Natural killer cell treated with Interleukin-12 subunit alpha and Interleukin-12 subunit beta and Interleukin-15 and Interleukin-18, amount 100 ng/mL, for 72 hours (primary cell): ENCODE measurements around the gene BMPR1A. TPM values are rescaled to one million over a fixed set of nuclear protein-coding genes. Genes with fewer than 3 reads are reported as not detected.
"Not testable (repeated sequence)": the region's sequence is repeated elsewhere in the genome, so short reads cannot be mapped to it uniquely, and the experiment has no call there.

Experiments
- ATAC-seq, 2 donors: fragments of 150-1000 bp; cut with Tn5 transposase in 1 of 2; sonication (Bioruptor Pico), chemical (Tn5 transposase) in 1 of 2; 2 replicates each; pipeline ENCODE4 v1.10.0; 2021
- DNase-seq: peaks from one replicate; pipeline ENCODE4 v3.0.0; 2022; ENCODE audit warnings: low spot score
- H3K27ac Mint-ChIP-seq, 2 donors: 1 replicate in 1 of 2; 2 replicates in 1 of 2; pipeline ENCODE4 v1.8.0; 2022; ENCODE audit warnings: mixed read lengths in 2 of 2, mild to moderate bottlenecking in 1 of 2, moderate library complexity in 1 of 2
- H3K27me3 Mint-ChIP-seq, 2 donors: 1 replicate in 1 of 2; 2 replicates in 1 of 2; pipeline ENCODE4 v1.8.0; 2022; ENCODE audit warnings: mixed read lengths in 2 of 2
- H3K36me3 Mint-ChIP-seq: one replicate; pipeline ENCODE4 v1.8.0; 2022; ENCODE audit warnings: mixed read lengths
- H3K4me1 Mint-ChIP-seq, 2 donors: 1 replicate in 1 of 2; 2 replicates in 1 of 2; pipeline ENCODE4 v1.8.0; 2022; ENCODE audit warnings: low read depth in 2 of 2, mixed read lengths in 2 of 2, mild to moderate bottlenecking in 1 of 2
- H3K4me3 Mint-ChIP-seq: one replicate; pipeline ENCODE4 v1.8.0; 2022; ENCODE audit warnings: mixed read lengths
- H3K9me3 Mint-ChIP-seq: 2 replicates; pipeline ENCODE4 v1.8.0; 2022; ENCODE audit warnings: mixed read lengths
- total RNA-seq, 2 donors: library from RNA; stranded (reverse); gene quantifications; one replicate each; pipeline ENCODE4 v1.2.3, GENCODE V29; 2022

BMPR1A gene
- total RNA-seq, 2 donors from 2014 or later: 8.2 to 11.5 TPM

DNA sequence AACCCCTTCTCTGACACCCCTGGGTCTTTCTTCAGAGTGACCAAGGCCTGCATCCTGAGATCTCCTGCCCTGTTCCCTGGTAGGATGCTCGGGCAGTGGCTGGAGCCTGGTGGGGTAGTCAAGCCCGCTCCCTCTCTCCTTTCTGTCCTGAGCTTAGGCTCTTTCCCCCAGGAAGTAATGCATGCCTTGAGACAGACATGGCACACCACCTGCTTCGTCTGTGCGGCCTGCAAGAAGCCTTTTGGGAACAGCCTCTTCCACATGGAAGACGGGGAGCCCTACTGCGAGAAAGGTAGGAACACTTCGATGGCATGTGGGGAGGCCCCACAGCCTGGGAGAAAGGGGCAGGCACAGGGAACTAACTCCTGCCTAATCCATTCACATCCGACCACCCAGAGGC, 37.9 kb upstream of the BMPR1A start:
- Mint-ChIP-seq H3K27me3 (peaks cover 6 to 15% of the 10 kb centered on the region in 2 donors), H3K36me3 (no peaks in the 10 kb centered on the region), H3K4me3 (no peak overlapping the region), H3K27ac (no peak overlapping the region), H3K9me3 (no peaks in the 10 kb centered on the region), H3K4me1 (peaks cover 7% of the 10 kb centered on the region in 2 donors)
- ATAC-seq (no peak), DNase-seq (no peak)

DNA sequence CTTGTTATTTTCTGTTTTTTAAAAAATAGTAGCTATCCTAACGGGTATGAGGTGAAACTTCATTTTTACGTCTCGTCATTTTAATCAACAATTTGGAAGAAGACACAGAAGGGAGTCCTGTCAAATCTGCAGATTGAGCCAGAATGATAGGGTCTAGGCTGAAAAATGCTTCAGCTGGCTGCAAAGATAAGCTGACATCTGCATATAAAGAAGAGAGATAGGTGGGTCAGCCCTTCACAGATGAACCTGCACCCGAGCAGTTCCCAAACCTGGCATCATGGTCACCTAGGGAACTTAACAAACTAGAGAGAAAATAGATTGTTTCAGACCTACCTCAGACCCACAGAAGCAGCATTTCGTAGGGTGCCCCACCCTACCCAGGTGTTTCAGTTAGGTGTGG, 35.2 kb upstream of the BMPR1A start:
- Mint-ChIP-seq H3K9me3 (no peaks in the 10 kb centered on the region), H3K27ac (no peak overlapping the region), H3K36me3 (no peaks in the 10 kb centered on the region), H3K4me3 (no peak overlapping the region), H3K27me3 (peaks cover 8 to 15% of the 10 kb centered on the region in 2 donors), H3K4me1 (peaks cover 8 to 9% of the 10 kb centered on the region in 2 donors)
- DNase-seq (no peak), ATAC-seq (no peak)

DNA sequence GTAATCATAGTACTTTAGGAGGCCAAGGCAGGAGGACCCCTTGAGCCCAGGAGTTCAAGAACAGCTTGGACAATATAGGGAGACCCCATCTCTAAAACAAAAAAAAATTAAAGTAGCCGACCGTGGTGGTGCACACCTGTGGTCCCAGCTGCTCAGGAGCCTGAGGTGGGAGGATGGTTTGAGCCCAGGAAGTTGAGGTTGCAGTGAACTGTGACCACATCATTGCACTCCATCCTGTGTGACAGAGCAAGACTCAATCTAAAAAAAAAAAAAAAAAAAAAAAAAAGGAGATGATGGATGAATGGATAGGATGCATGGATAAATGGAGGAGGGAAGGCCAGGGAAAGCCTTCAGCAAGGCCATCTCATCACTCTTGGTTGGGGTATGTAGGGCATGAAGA, 33.4 kb upstream of the BMPR1A start:
- H3K27ac Mint-ChIP-seq: no peak overlapping the region
- H3K9me3 Mint-ChIP-seq: no peaks in the 10 kb centered on the region
- DNase-seq (no peak), ATAC-seq (peak in 1 of 2 donors; percentile 54)
- H3K36me3 Mint-ChIP-seq: no peaks in the 10 kb centered on the region
- peaks cover 8 to 9% of the 10 kb centered on the region in 2 donors for H3K4me1 Mint-ChIP-seq
- H3K27me3 Mint-ChIP-seq: peaks cover 10 to 19% of the 10 kb centered on the region in 2 donors
- H3K4me3 Mint-ChIP-seq: no peak overlapping the region

DNA sequence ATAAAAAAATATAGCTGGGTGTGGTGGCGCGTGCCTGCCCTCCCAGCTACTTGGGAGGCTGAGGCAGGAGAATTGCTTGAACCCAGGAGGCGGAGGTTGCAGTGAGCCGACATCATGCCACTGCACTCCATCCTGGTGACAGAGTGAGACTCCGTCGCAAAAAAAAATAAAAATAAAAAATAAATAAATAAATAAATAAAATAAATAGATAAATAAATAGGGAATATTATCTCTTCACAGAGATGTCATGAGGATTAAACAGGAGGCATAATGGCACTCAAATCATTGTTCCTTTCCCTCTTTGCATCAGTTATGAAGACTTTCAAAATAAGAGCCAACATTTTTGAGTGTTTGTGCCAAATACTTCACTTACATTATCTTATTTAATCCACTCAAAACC, 32.0 kb upstream of the BMPR1A start:
- H3K27me3 Mint-ChIP-seq: peaks cover 12 to 22% of the 10 kb centered on the region in 2 donors
- no peak for DNase-seq
- H3K27ac Mint-ChIP-seq: no peak overlapping the region
- H3K4me1 Mint-ChIP-seq: peaks cover 8 to 9% of the 10 kb centered on the region in 2 donors
- ATAC-seq: no peak
- H3K9me3 Mint-ChIP-seq: no peaks in the 10 kb centered on the region
- no peaks in the 10 kb centered on the region for H3K36me3 Mint-ChIP-seq
- H3K4me3 Mint-ChIP-seq: no peak overlapping the region

DNA sequence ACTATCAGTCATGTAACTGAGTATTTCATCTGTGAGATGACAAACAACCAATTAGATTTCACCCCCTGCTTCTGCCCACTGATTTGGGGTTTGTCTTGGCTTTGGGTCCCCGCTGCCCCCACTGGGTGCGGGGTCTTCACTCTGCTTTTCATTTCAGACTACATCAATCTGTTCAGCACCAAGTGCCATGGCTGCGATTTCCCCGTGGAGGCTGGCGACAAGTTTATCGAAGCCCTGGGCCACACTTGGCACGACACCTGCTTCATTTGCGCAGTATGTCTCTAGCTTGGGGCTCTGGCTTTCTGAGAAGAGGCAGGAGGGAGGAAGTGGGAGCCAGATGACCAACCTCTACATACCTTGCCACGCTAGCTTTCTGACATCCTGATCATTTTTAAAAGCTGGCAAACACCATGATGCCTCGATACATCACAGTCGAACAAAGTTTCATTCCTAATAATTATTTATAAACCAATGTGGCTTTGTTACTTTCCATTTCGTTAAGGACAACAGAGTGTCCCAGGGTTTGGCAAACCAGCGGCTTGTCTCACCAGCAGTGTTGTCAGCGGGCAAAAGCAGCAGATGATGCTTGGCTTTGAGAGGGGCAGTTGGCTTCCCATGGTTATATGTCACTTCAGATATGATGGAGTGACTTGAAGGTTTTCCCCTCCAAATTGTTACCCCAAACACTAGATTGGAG, 30.3 kb upstream of the BMPR1A start:
- no peak overlapping the region for H3K4me3 Mint-ChIP-seq
- H3K27ac Mint-ChIP-seq: no peak overlapping the region
- H3K9me3 Mint-ChIP-seq: no peaks in the 10 kb centered on the region
- DNase-seq (no peak), ATAC-seq (no peak)
- H3K27me3 Mint-ChIP-seq: peaks cover 9 to 13% of the 10 kb centered on the region in 2 donors
- no peaks in the 10 kb centered on the region for H3K36me3 Mint-ChIP-seq
- peaks cover 8 to 9% of the 10 kb centered on the region in 2 donors for H3K4me1 Mint-ChIP-seq

DNA sequence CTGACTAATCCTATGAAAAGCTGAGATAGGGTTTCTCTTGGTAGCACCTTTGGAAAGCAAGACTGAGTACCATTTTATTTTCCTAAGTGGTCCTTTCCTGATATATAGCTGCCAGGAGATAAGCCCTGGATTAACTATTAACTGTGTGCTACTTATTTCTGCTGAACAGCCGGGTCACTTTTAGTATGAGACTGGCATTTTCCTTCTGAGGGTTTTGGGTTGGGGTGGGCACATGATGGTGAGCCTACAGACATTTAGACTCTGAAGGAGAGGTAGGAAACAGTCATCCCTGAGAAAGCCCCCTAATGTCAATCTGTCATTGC, 29.8 kb upstream of the BMPR1A start:
- no peak overlapping the region for H3K27ac Mint-ChIP-seq
- H3K36me3 Mint-ChIP-seq: no peaks in the 10 kb centered on the region
- H3K27me3 Mint-ChIP-seq: peaks cover 8 to 9% of the 10 kb centered on the region in 2 donors
- ATAC-seq: no peak
- DNase-seq: no peak
- no peak overlapping the region for H3K4me3 Mint-ChIP-seq
- H3K4me1 Mint-ChIP-seq: peaks cover 8 to 9% of the 10 kb centered on the region in 2 donors
- no peaks in the 10 kb centered on the region for H3K9me3 Mint-ChIP-seq

DNA sequence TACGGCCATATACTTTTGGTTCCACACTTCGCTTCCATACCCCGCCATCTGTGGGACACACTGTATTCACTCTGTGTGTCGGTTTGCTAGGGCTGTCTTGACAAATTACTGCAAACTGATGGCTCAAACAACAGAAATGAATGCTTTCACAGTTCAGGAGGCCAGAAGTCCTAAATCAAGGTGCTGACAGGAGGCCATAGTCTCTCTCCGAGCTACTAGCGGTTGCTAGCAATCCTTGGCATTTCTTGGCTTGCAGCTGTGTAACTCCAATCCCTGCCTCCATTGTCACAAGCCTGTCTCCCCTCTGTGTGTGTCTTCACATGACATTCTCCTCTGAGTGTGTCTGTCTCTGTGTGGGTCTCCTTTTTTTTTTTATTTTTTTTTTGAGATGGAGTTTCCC, 28.9 kb upstream of the BMPR1A start:
- no peaks in the 10 kb centered on the region for H3K9me3 Mint-ChIP-seq
- peaks cover 7 to 9% of the 10 kb centered on the region in 2 donors for H3K27me3 Mint-ChIP-seq
- ATAC-seq (no peak), DNase-seq (no peak)
- no peak overlapping the region for H3K4me3 Mint-ChIP-seq
- H3K36me3 Mint-ChIP-seq: no peaks in the 10 kb centered on the region
- no peak overlapping the region for H3K27ac Mint-ChIP-seq
- peaks cover 8 to 9% of the 10 kb centered on the region in 2 donors for H3K4me1 Mint-ChIP-seq

DNA sequence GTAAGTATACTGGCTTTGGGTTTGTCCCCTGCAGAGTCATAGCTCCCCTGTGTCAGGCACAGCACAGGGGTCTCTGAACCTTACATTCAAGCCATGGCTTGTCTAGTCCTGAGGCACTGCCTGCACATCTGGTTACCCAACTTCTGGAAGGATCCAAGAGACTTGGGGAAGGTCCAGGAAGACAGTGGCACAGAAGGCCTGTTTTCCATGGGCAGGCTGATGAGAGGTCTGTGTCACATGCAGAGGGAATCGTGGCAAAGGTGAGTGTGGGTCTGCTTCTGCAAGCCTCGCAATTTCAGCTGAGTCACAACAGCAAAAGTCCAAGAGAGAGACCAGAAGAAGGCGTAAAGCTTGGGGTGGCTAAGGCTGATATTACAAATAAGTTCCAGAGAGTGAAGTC, 28.4 kb upstream of the BMPR1A start:
- no peak overlapping the region for H3K27ac Mint-ChIP-seq
- ATAC-seq (no peak), DNase-seq (no peak)
- H3K4me1 Mint-ChIP-seq: peaks cover 6% of the 10 kb centered on the region in 2 donors
- no peaks in the 10 kb centered on the region for H3K9me3 Mint-ChIP-seq
- peaks cover 7 to 13% of the 10 kb centered on the region in 2 donors for H3K27me3 Mint-ChIP-seq
- H3K36me3 Mint-ChIP-seq: no peaks in the 10 kb centered on the region
- H3K4me3 Mint-ChIP-seq: no peak overlapping the region

DNA sequence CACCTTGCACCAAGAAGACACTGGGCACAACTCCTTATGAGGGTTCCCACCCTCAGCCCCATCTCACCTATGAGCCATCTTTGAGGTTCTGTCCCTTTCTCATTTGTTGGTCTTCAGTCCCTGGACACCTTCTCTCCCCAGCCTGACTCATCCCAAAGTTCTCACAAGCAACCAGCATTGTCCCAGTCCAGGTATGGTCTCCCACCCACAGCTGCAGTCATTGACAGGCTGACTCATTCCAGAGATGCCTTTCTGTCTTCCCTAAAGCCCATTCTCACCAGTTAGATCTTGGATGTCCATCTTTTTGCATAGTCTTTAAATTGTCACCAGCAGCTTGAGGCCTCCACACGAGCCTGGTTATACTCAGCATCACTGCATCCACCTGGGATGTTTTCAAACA, 26.7 kb upstream of the BMPR1A start:
- H3K4me3 Mint-ChIP-seq: no peak overlapping the region

DNA sequence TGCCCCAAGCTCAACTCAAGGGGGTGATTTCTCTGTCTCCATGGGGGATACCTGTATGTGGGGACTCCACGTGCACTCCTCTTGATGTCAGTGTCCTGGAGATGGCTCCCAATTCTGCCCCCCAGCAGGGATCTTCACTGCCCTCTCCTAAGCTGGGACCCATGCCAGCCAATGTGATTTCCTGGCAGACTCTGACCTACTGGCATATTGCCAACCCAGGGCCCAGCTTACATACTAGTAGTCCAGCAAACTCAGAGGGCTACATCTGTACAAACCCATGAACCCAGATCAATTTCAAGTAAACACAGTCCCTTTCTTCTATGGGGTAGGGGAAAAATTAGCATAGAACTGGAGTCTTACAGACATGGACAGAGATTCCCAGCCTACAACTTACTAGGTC, 26.2 kb upstream of the BMPR1A start:
- H3K36me3 Mint-ChIP-seq: no peaks in the 10 kb centered on the region
- H3K27ac Mint-ChIP-seq: no peak overlapping the region
- no peak for ATAC-seq
- no peak overlapping the region for H3K4me3 Mint-ChIP-seq
- no peaks in the 10 kb centered on the region for H3K4me1 Mint-ChIP-seq
- H3K27me3 Mint-ChIP-seq: peaks cover 10 to 12% of the 10 kb centered on the region in 2 donors
- DNase-seq: no peak
- no peaks in the 10 kb centered on the region for H3K9me3 Mint-ChIP-seq

More for the DNA sequence above, 26.7 kb upstream of the BMPR1A start:
- Mint-ChIP-seq H3K4me1 (no peaks in the 10 kb centered on the region), H3K9me3 (no peaks in the 10 kb centered on the region), H3K27ac (no peak overlapping the region), H3K36me3 (no peaks in the 10 kb centered on the region), H3K27me3 (peaks cover 11 to 12% of the 10 kb centered on the region in 2 donors)
- DNase-seq (no peak), ATAC-seq (peak in 1 of 2 donors; percentile 24)

DNA sequence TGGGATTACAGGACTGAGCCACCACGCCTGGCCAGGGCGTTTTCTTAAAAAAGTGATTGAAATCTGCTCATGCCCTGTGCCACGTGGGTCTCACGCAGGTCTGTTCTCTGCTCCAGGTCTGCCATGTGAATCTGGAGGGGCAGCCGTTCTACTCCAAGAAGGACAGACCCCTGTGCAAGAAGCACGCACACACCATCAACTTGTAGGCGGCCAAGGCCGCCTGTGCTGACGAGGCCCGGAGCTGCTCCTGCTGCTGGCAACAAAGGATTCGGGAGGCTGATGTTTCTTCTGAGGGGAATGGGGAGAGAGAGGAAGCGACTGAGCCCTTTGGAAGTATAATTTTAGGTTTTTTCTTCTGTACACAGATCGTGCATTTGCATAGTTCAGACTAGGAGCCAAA, 23.6 kb upstream of the BMPR1A start:
- Mint-ChIP-seq H3K27me3 (peaks cover 10 to 11% of the 10 kb centered on the region in 2 donors), H3K4me1 (no peaks in the 10 kb centered on the region), H3K36me3 (no peaks in the 10 kb centered on the region), H3K4me3 (no peak overlapping the region), H3K9me3 (no peaks in the 10 kb centered on the region), H3K27ac (no peak overlapping the region)
- ATAC-seq: no peak
- no peak for DNase-seq

DNA sequence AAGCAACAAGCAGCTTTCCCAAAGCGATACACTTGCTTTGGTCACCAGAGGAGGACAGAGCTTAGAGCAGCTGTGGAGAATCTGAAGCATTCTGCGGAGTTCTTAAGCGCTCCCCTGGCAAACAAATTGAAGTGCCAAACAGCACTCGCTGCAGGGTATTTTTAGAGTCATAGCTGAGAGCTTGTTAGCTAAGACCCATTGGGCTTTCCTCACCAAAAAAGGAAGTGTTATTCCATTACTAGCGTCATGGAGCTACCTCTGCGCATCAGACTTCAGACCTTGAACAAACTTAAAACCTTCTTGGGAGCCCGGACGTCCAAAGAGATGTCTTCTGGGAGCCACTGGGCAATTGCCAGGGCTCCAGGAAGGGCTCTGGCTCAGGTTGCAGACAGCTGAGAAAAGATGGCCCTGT, 23.2 kb upstream of the BMPR1A start:
- H3K27me3 Mint-ChIP-seq: peaks cover 6% of the 10 kb centered on the region in 2 donors
- no peaks in the 10 kb centered on the region for H3K9me3 Mint-ChIP-seq
- ATAC-seq (no peak), DNase-seq (no peak)
- H3K4me1 Mint-ChIP-seq: no peaks in the 10 kb centered on the region
- no peak overlapping the region for H3K27ac Mint-ChIP-seq
- H3K36me3 Mint-ChIP-seq: no peaks in the 10 kb centered on the region
- H3K4me3 Mint-ChIP-seq: no peak overlapping the region

DNA sequence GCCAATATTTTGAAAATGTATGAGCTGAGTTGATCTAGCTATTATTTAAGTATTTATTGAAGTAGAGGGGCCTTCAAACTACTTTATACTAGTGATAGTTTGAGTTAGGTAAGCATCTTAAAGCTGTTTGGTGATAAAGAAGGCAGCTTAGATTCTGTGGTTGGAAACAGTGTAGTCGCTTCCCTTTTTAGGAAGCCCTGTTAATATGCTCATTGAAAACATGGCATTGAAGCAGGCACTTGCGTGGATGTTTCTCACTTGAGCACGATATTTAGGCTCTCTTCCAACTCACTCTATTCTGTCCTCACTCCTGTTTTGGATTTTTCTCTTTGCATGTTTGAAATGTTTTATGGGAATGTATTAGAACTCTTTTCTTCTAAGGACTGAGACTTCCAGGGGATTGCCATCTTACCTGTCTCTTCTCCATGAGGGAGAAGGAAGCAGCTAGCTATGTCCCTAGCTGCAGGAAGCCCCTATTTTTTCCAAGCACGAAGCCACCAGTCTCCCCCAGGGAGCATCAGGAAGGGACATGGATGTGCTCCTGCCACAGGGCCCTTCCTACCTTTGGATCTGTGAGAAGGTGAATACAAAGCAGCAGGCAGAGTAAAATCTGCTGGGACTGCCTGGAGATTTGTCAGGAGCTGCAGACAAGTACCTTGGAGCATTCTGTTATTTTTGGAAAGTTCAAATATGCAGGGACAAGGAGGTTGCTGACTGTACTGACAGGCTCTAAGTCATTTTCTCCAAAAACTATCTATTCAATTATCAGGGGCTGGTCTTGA, 22.0 kb upstream of the BMPR1A start:
- Mint-ChIP-seq H3K4me3 (no peak overlapping the region), H3K36me3 (no peaks in the 10 kb centered on the region), H3K27ac (no peak overlapping the region), H3K27me3 (peaks cover 7% of the 10 kb centered on the region in 2 donors), H3K9me3 (no peaks in the 10 kb centered on the region), H3K4me1 (no peaks in the 10 kb centered on the region)
- ATAC-seq (no peak), DNase-seq (no peak)

DNA sequence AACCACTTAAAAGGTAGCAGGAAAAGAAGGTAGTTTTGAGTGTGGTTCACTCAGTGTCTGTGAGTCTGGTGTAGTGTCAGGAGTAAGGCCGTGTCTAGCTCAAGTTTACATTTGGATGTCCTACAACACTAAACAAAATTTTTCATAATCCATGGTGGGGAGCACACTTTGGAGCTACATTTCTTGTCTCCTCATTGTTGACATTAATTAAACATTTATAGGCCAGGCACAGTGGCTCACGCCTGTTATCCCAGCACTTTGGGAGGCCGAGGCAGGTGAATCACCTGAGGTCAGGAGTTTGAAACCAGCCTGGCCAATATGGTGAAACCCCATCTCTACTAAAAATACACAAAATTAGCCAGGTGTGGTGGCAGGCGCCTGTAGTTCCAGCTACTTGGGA, 21.1 kb upstream of the BMPR1A start:
- H3K4me3 Mint-ChIP-seq, H3K9me3 Mint-ChIP-seq: not testable (repeated sequence)

More for the DNA sequence above, 21.1 kb upstream of the BMPR1A start:
- not testable (repeated sequence) for DNase-seq, H3K27ac Mint-ChIP-seq, H3K4me1 Mint-ChIP-seq, H3K36me3 Mint-ChIP-seq, ATAC-seq
- H3K27me3 Mint-ChIP-seq: peaks cover 11 to 13% of the 10 kb centered on the region in 2 donors
